ENCODE results near the gene CX3CR1.

CX3CR1 gene

GRCh38 chr3:39255503-39256325, 24.1 kb downstream of the CX3CR1 start:
- Histone ChIP-seq H3K27me3 (ENCODE audit: low read length) (no peaks in the 10 kb centered on the region), H3K36me3 (ENCODE audit: low read length) (no peaks in the 10 kb centered on the region), H3K9ac (ENCODE audit: low read length) (peak overlapping the region; percentile 48), H3K79me2 (ENCODE audit: insufficient read depth, low read length) (no peaks in the 10 kb centered on the region), H3K4me2 (ENCODE audit: low read depth, low read length, poor library complexity, severe bottlenecking) (peak overlapping the region; percentile 68), H4K20me1 (ENCODE audit: low read depth, low read length) (no peaks in the 10 kb centered on the region), H3K4me3 (ENCODE audit: insufficient read depth, low read length, poor library complexity, severe bottlenecking) (peak overlapping the region; percentile 20), H2AFZ (ENCODE audit: low read depth, low read length, severe bottlenecking) (peak overlapping the region; percentile 69), H3K27ac (ENCODE audit: low read depth, low read length) (peak overlapping the region; percentile 95), H3K9me3 (ENCODE audit: insufficient read depth, low read length) (no peaks in the 10 kb centered on the region), H3K9me2 (replicated peaks; ENCODE audit: insufficient read depth, low read length) (no peaks in the 10 kb centered on the region), H3F3A (ENCODE audit: insufficient read depth) (peaks cover 14% of the 10 kb centered on the region)
- TF ChIP-seq EZH2phosphoT487 (conservative IDR thresholded peaks at IDR 0.05; ENCODE audit: low read length): no peak
- no peak for TF ChIP-seq CTCF (IDR thresholded peaks at IDR 0.05; ENCODE audit: insufficient read depth, low read length, poor library complexity, severe bottlenecking)

- Histone ChIP-seq H3K27me3 (ENCODE audit: low read length) (no peaks in the 10 kb centered on the region), H3K9ac (ENCODE audit: low read length) (peak overlapping the region; percentile 43)
- TF ChIP-seq CTCF (IDR thresholded peaks at IDR 0.05; ENCODE audit: insufficient read depth, low read length, poor library complexity, severe bottlenecking) (no peak), EZH2phosphoT487 (conservative IDR thresholded peaks at IDR 0.05; ENCODE audit: low read length) (no peak)
Observed at GRCh38 chr3:39254806-39255449, 24.9 kb downstream of the CX3CR1 start.

GRCh38 chr3:39251576-39251975, 28.3 kb downstream of the CX3CR1 start:
- Histone ChIP-seq H4K20me1 (ENCODE audit: low read depth, low read length) (no peaks in the 10 kb centered on the region), H2AFZ (ENCODE audit: low read depth, low read length, severe bottlenecking) (no peak overlapping the region), H3K9me3 (ENCODE audit: insufficient read depth, low read length) (no peaks in the 10 kb centered on the region), H3K36me3 (ENCODE audit: low read length) (no peaks in the 10 kb centered on the region), H3K27me3 (ENCODE audit: low read length) (no peaks in the 10 kb centered on the region), H3K9ac (ENCODE audit: low read length) (no peak overlapping the region), H3K4me3 (ENCODE audit: insufficient read depth, low read length, poor library complexity, severe bottlenecking) (no peak overlapping the region), H3F3A (ENCODE audit: insufficient read depth) (peaks cover 14% of the 10 kb centered on the region), H3K79me2 (ENCODE audit: insufficient read depth, low read length) (no peaks in the 10 kb centered on the region), H3K4me2 (ENCODE audit: low read depth, low read length, poor library complexity, severe bottlenecking) (no peak overlapping the region), H3K27ac (ENCODE audit: low read depth, low read length) (no peak overlapping the region), H3K9me2 (replicated peaks; ENCODE audit: insufficient read depth, low read length) (no peaks in the 10 kb centered on the region)
- TF ChIP-seq EZH2phosphoT487 (conservative IDR thresholded peaks at IDR 0.05; ENCODE audit: low read length) (no peak), CTCF (IDR thresholded peaks at IDR 0.05; ENCODE audit: insufficient read depth, low read length, poor library complexity, severe bottlenecking) (no peak)

More at GRCh38 chr3:39254806-39255449, 24.9 kb downstream of the CX3CR1 start:
- Histone ChIP-seq H3K27ac (ENCODE audit: low read depth, low read length) (peak overlapping the region; percentile 95), H2AFZ (ENCODE audit: low read depth, low read length, severe bottlenecking) (peak overlapping the region; percentile 6), H3K9me3 (ENCODE audit: insufficient read depth, low read length) (no peaks in the 10 kb centered on the region), H3K4me2 (ENCODE audit: low read depth, low read length, poor library complexity, severe bottlenecking) (peak overlapping the region; percentile 68), H3K9me2 (replicated peaks; ENCODE audit: insufficient read depth, low read length) (no peaks in the 10 kb centered on the region), H3K36me3 (ENCODE audit: low read length) (no peaks in the 10 kb centered on the region), H3K4me3 (ENCODE audit: insufficient read depth, low read length, poor library complexity, severe bottlenecking) (peak overlapping the region; percentile 20), H3F3A (ENCODE audit: insufficient read depth) (peaks cover 14% of the 10 kb centered on the region), H4K20me1 (ENCODE audit: low read depth, low read length) (no peaks in the 10 kb centered on the region), H3K79me2 (ENCODE audit: insufficient read depth, low read length) (no peaks in the 10 kb centered on the region)

All from SU-DHL-6 (cell line).